Measurements from ENCODE around the gene PRCC.

DNA sequence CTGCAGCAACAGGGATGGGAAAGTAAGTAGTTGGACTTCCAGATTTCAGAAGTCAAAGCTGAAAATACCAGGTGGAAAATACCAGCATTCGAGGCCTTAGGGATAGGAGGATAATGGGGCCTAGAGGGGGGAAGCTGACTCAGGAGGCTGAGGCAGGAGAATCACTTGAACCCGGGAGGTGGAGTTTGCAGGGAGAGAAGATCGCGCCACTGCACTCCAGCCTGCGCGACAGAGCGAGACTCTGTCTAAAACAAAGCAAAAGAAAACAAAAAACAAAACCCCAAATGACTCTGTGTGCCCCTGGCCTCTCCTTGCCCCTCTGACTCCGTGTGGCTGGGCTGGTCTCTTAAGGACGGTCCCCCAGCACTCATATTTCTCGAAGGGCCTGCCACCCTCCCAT lies 46.0 kb downstream of the PRCC start:
- TF ChIP-seq POLR2A (IDR thresholded peaks at IDR 0.05) (no peak), CTCF (IDR thresholded peaks at IDR 0.05) (no peak)

Data from adrenal gland (tissue), 5 donors.